Endothelial cell of umbilical vein (primary cell): Measurements from ENCODE around the gene SRCIN1. TPM values are rescaled to one million over a fixed set of nuclear protein-coding genes. Genes with fewer than 3 reads are reported as not detected.

Experiments
- BruUV-seq: library from RNA; stranded (reverse); fragments of 400-500 nt; replicated peaks from 2 replicates; lab custom pipeline; 2021; lab: Mats Ljungman, UMichigan
- CTCF ChIA-PET: fragments of 300-600, 350-600 bp; sonication (Branson Sonifier 250); formaldehyde crosslinking; loops from one replicate; lab custom pipeline; 2021; ENCODE audit warnings: antibody characterized with exemption, inconsistent platforms; lab: Charles Lee
- POLR2A ChIA-PET: fragments of 300-600, 350-600 bp; sonication (Branson Sonifier 250); formaldehyde crosslinking; loops from one replicate; lab custom pipeline; 2021; ENCODE audit warnings: antibody characterized with exemption, inconsistent platforms; lab: Charles Lee
- DNase-seq: peaks from one replicate; pipeline ENCODE4 v3.0.0-alpha.2; 2011; ENCODE audit warnings: low read depth, low spot score
- FAIRE-seq: peaks from 2 replicates; lab custom pipeline; 2011; peaks lifted over from hg19 to GRCh38; lab: Jason Lieb, UNC
- H2AFZ ChIP-seq: 2 replicates; pipeline ENCODE4 v1.6.0; 2012; ENCODE audit warnings: low read depth, low read length, control low read depth, inconsistent platforms
- H3K27ac ChIP-seq: 2 replicates; pipeline ENCODE4 v1.5.1; 2011; ENCODE audit warnings: low read depth, mild to moderate bottlenecking, control low read depth, low read length, moderate library complexity; ENCODE audit not compliant: insufficient read depth
- H3K27me3 ChIP-seq, 2 experiments: 2 replicates each; pipeline versions ENCODE4 v1.6.0 to v1.6.1; 2011; ENCODE audit warnings: low read length in 2 of 2, mixed read lengths in 1 of 2; ENCODE audit not compliant: control insufficient read depth in 2 of 2, insufficient read depth in 2 of 2
- H3K36me3 ChIP-seq, 2 experiments: 2 replicates in 1 of 2; 3 replicates in 1 of 2; pipeline ENCODE4 v1.5.1; 2011; ENCODE audit warnings: low read length in 2 of 2, mild to moderate bottlenecking in 1 of 2, moderate library complexity in 1 of 2; ENCODE audit not compliant: control insufficient read depth in 2 of 2, insufficient read depth in 2 of 2; ENCODE audit errors: extremely low read depth in 1 of 2
- H3K4me1 ChIP-seq: 3 replicates; pipeline ENCODE4 v1.5.1; 2011; ENCODE audit warnings: mild to moderate bottlenecking, low read length; ENCODE audit not compliant: control insufficient read depth, insufficient read depth; ENCODE audit errors: extremely low read depth
- H3K4me2 ChIP-seq: 2 replicates; pipeline ENCODE4 v1.6.1; 2011; ENCODE audit warnings: low read length, control low read depth, mixed read lengths; ENCODE audit not compliant: insufficient read depth
- H3K4me3 ChIP-seq, 3 experiments: fragments of 200-600 bp in 1 of 3; sonication (generic), shearing (Covaris generic) in 1 of 3; replicated peaks in 1 of 3; 2 replicates each; pipeline ENCODE4 v1.5.1; 2011 to 2016; ENCODE audit warnings: control low read depth in 3 of 3, low read length in 3 of 3, mild to moderate bottlenecking in 2 of 3, inconsistent platforms in 1 of 3, low read depth in 1 of 3, moderate library complexity in 1 of 3; ENCODE audit not compliant: insufficient read depth in 1 of 3
- H3K79me2 ChIP-seq: 2 replicates; pipeline ENCODE4 v1.6.0; 2012; ENCODE audit warnings: low read length, inconsistent platforms; ENCODE audit not compliant: control insufficient read depth, insufficient read depth
- H3K9ac ChIP-seq: replicated peaks from 2 replicates; pipeline ENCODE3; 2011; ENCODE audit warnings: low read length, control low read depth; ENCODE audit not compliant: insufficient read depth; ENCODE audit errors: extremely low read depth
- H3K9me1 ChIP-seq: replicated peaks from 3 replicates; pipeline ENCODE4 v1.6.0; 2011; ENCODE audit warnings: mild to moderate bottlenecking, low read length; ENCODE audit not compliant: control insufficient read depth, insufficient read depth; ENCODE audit errors: extremely low read depth
- H3K9me3 ChIP-seq: replicated peaks from 2 replicates; pipeline ENCODE4 v1.5.1; 2012; ENCODE audit warnings: low read length, inconsistent platforms; ENCODE audit not compliant: control insufficient read depth, insufficient read depth
- H4K20me1 ChIP-seq: replicated peaks from 2 replicates; pipeline ENCODE3; 2011; ENCODE audit warnings: mild to moderate bottlenecking, low read length; ENCODE audit not compliant: control insufficient read depth, insufficient read depth; ENCODE audit errors: extremely low read depth
- EZH2 ChIP-seq: IDR thresholded peaks from 2 replicates; pipeline ENCODE4 v1.6.1; 2012; ENCODE audit warnings: borderline replicate concordance, low read depth, mild to moderate bottlenecking, moderate library complexity, low read length, inconsistent platforms; ENCODE audit not compliant: severe bottlenecking
- FOS ChIP-seq: IDR thresholded peaks from 2 replicates; pipeline ENCODE4 v1.6.1; 2011; ENCODE audit warnings: mild to moderate bottlenecking, low read length, moderate library complexity, borderline replicate concordance; ENCODE audit not compliant: insufficient read depth
- GATA2 ChIP-seq: IDR thresholded peaks from 2 replicates; pipeline ENCODE4 v1.7.0; 2011; ENCODE audit warnings: low read depth, mild to moderate bottlenecking, moderate library complexity, mixed read lengths, low read length; ENCODE audit not compliant: insufficient read length, insufficient read depth
- JUN ChIP-seq: IDR thresholded peaks from 2 replicates; pipeline ENCODE4 v1.6.1; 2011; ENCODE audit warnings: borderline replicate concordance, low read depth; ENCODE audit not compliant: insufficient read length, insufficient read depth
- MYC ChIP-seq: IDR thresholded peaks from one replicate; pipeline ENCODE4 v1.6.1; 2011; ENCODE audit warnings: mild to moderate bottlenecking, low read depth, low read length
- POLR2A ChIP-seq: IDR thresholded peaks from 2 replicates; pipeline ENCODE4 v1.6.1; 2012; ENCODE audit warnings: low read depth, mild to moderate bottlenecking, control low read depth, low read length
- POLR2AphosphoS5 ChIP-seq: IDR thresholded peaks from 2 replicates; pipeline ENCODE4 v1.6.1; 2012; ENCODE audit warnings: low read depth, mild to moderate bottlenecking, control low read depth, low read length, moderate library complexity; ENCODE audit not compliant: insufficient read depth
- dilution Hi-C: fragments of 300-500 bp; cut with MboI; formaldehyde crosslinking; loops from one replicate; pipeline ENCODE4 v1.15.0; 2019; ENCODE audit warnings: low sequenced_read_pairs; ENCODE audit not compliant: extremely low pct_ligation_motif_present
- intact Hi-C: fragments of 100-400 bp; cut with micrococcal nuclease; formaldehyde crosslinking; loops from one replicate; pipeline ENCODE4 v1.10.0; 2022
- polyA plus RNA-seq, 4 experiments: library from polyadenylated mRNA; depleted of rRNA in 3 of 4; stranded (reverse) in 3 of 4; unstranded in 1 of 4; fragments of >200 nt; gene quantifications; 2 replicates each; pipeline versions ENCODE4 v1.2.1 to v1.2.3, GENCODE V29; 2011 to 2012; ENCODE audit warnings: missing spikeins in 1 of 4
- total RNA-seq: library from RNA; stranded (reverse); gene quantifications from 2 replicates; pipeline ENCODE4 v1.2.3, GENCODE V29; 2021
- TF ChIP-seq, protein P1 (sequence below), 2 donors: IDR thresholded peaks; 1 replicate in 1 of 2; 2 replicates in 1 of 2; pipeline ENCODE4 v1.5.1; 2011; ENCODE audit warnings: low read length in 2 of 2, mild to moderate bottlenecking in 2 of 2, moderate library complexity in 2 of 2, control low read depth in 1 of 2, inconsistent platforms in 1 of 2, low read depth in 1 of 2; ENCODE audit not compliant: insufficient read depth in 1 of 2; ENCODE audit errors: extremely low read depth in 1 of 2
- TF ChIP-seq, protein P2 (sequence below): IDR thresholded peaks from 2 replicates; pipeline ENCODE4 v1.6.1; 2011; ENCODE audit not compliant: insufficient read depth, insufficient read length

Gene SRCIN1
- total and polyA plus RNA-seq, 2 donors (not counting 3 experiments of a cell fraction or from before 2014, with no cell fraction given) = 0.15 to 0.35 TPM

DNA sequence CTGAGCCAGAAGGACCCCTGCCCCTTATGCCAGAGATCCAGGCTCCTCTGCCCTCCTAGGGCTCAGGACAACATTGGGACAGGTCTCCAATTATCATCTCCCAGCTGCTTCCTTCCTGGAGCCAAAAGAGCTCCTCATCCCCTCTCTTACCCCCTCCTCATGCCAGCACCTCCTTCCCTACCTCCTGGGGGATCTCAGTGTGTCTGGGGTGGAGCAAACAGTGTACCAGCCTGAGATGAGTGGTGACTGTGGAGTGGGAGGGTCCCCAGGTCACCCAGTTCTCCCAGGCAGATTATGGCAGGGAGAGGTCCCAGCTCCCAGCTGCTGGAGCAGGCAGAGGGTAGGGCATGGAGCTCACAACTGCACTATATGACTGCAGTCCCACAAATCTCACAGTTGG is 23.7 kb downstream of the SRCIN1 start:
- H2AFZ ChIP-seq = no peak overlapping the region
- dilution Hi-C loops = no loop called here
- no peak overlapping the region for H3K4me3 ChIP-seq
- ChIA-PET POLR2A (no interaction called here), CTCF (interaction anchor here (0.9 to 2.3 kb wide), 16 partner anchors 8 to 233 kb away, joined by 3 to 37 read pairs (median 4); no protein-coding TSS in a partner anchor)
- H3K4me1 ChIP-seq = no peaks in the 10 kb centered on the region
- no peaks in the 10 kb centered on the region for H3K36me3 ChIP-seq
- H4K20me1 ChIP-seq = no peaks in the 10 kb centered on the region
- no TSS peak for BruUV-seq
- H3K9me3 ChIP-seq = no peaks in the 10 kb centered on the region
- no peak overlapping the region for H3K9ac ChIP-seq
- DNase-seq (no peak), FAIRE-seq (no peak)
- no peak overlapping the region for H3K4me2 ChIP-seq
- intact Hi-C loops = no loop called here
- H3K79me2 ChIP-seq = no peaks in the 10 kb centered on the region
- H3K27ac ChIP-seq = no peak overlapping the region
- TF ChIP-seq POLR2A (no peak), GATA2 (no peak), JUN (no peak), MYC (no peak), FOS (no peak), EZH2 (no peak), POLR2AphosphoS5 (no peak)
- TF ChIP-seq, protein P1, sequence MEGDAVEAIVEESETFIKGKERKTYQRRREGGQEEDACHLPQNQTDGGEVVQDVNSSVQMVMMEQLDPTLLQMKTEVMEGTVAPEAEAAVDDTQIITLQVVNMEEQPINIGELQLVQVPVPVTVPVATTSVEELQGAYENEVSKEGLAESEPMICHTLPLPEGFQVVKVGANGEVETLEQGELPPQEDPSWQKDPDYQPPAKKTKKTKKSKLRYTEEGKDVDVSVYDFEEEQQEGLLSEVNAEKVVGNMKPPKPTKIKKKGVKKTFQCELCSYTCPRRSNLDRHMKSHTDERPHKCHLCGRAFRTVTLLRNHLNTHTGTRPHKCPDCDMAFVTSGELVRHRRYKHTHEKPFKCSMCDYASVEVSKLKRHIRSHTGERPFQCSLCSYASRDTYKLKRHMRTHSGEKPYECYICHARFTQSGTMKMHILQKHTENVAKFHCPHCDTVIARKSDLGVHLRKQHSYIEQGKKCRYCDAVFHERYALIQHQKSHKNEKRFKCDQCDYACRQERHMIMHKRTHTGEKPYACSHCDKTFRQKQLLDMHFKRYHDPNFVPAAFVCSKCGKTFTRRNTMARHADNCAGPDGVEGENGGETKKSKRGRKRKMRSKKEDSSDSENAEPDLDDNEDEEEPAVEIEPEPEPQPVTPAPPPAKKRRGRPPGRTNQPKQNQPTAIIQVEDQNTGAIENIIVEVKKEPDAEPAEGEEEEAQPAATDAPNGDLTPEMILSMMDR (IDR thresholded peaks at IDR 0.05; ENCODE audit: extremely low read depth in 1 of 2, insufficient read depth in 1 of 2, low read depth in 1 of 2, low read length in 2 of 2) = no peak
- TF ChIP-seq, protein P2, sequence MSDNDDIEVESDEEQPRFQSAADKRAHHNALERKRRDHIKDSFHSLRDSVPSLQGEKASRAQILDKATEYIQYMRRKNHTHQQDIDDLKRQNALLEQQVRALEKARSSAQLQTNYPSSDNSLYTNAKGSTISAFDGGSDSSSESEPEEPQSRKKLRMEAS = no peak
- peaks cover 31 to 34% of the 10 kb centered on the region in 2 experiments for H3K27me3 ChIP-seq
- no peaks in the 10 kb centered on the region for H3K9me1 ChIP-seq
